K562 (cell line): ENCODE data around the gene ST6GALNAC2. TPM values are rescaled to one million over a fixed set of nuclear protein-coding genes. Genes with fewer than 3 reads are reported as not detected.

Experiments
- ATAC-seq: fragments of 200-7000 bp; cut with Tn5 transposase; 3 replicates; pipeline ENCODE4 v1.9.1; 2020; ENCODE audit warnings: moderate library complexity
- BruUV-seq: library from RNA; stranded (reverse); fragments of 400-500 nt; replicated peaks from 2 replicates; lab custom pipeline; 2021; lab: Mats Ljungman, UMichigan
- CTCF ChIA-PET: fragments of 300-600 bp; formaldehyde crosslinking; extraction: SDS; loops from one replicate; lab custom pipeline; 2021; ENCODE audit warnings: low intra/inter-chr PET ratio; lab: Yijun Ruan, JAX
- POLR2A ChIA-PET: fragments of 300-600, 350-650 bp; sonication (Branson Sonifier 250); formaldehyde crosslinking; extraction: SDS; loops from one replicate; lab custom pipeline; 2021; ENCODE audit warnings: antibody characterized with exemption, inconsistent platforms; lab: Yijun Ruan, JAX
- DNase-seq, 4 experiments: peaks; one replicate each; pipeline versions ENCODE4 v3.0.0 to v3.0.0-alpha.2; 2011 to 2018; ENCODE audit warnings: low spot score in 3 of 4, mixed read lengths in 3 of 4; ENCODE audit errors: extremely low read depth in 1 of 4
- FAIRE-seq: peaks from 2 replicates; lab custom pipeline; 2011; peaks lifted over from hg19 to GRCh38; lab: Jason Lieb, UNC
- H2AFZ ChIP-seq: 2 replicates; pipeline ENCODE4 v1.6.0; 2011; ENCODE audit warnings: low read depth, low read length, control low read depth, inconsistent platforms
- H3K27ac ChIP-seq: fragments of 200-600 bp; 3 replicates; pipeline ENCODE4 v1.8.0; 2011; ENCODE audit warnings: low read depth, mild to moderate bottlenecking, control low read depth, inconsistent platforms, low read length, moderate library complexity, mixed read lengths; ENCODE audit errors: extremely low read depth
- H3K27me3 ChIP-seq, 2 experiments: fragments of 300-600 bp in 1 of 2; 2 replicates in 1 of 2; 3 replicates in 1 of 2; pipeline versions ENCODE4 v1.6.0 to v1.8.0; 2011; ENCODE audit warnings: inconsistent platforms in 2 of 2, low read length in 2 of 2, mild to moderate bottlenecking in 1 of 2, mixed read lengths in 1 of 2, moderate library complexity in 1 of 2; ENCODE audit not compliant: control insufficient read depth in 2 of 2, insufficient read depth in 2 of 2
- H3K36me3 ChIP-seq: fragments of 300-600 bp; 3 replicates; pipeline ENCODE4 v1.8.0; 2011; ENCODE audit warnings: mild to moderate bottlenecking, low read length, inconsistent platforms; ENCODE audit not compliant: control insufficient read depth, insufficient read depth
- H3K4me1 ChIP-seq, 2 experiments: fragments of 200-600 bp in 1 of 2; replicated peaks in 1 of 2; 2 replicates in 1 of 2; 3 replicates in 1 of 2; pipeline versions ENCODE4 v1.5.1 to v1.8.0; 2011; ENCODE audit warnings: inconsistent platforms in 2 of 2, low read length in 2 of 2, mild to moderate bottlenecking in 1 of 2, mixed read lengths in 1 of 2, moderate library complexity in 1 of 2; ENCODE audit not compliant: control insufficient read depth in 2 of 2, insufficient read depth in 2 of 2
- H3K4me2 ChIP-seq: 2 replicates; pipeline ENCODE4 v1.6.1; 2011; ENCODE audit warnings: low read length, control low read depth, inconsistent platforms, mixed read lengths; ENCODE audit not compliant: insufficient read depth
- H3K4me3 ChIP-seq: fragments of 200-600 bp; sonication (generic), shearing (Covaris generic); 2 replicates; pipeline ENCODE4 v1.5.1; 2016; ENCODE audit warnings: control low read depth, inconsistent platforms
- H3K79me2 ChIP-seq: fragments of 200-600 bp; 3 replicates; pipeline ENCODE4 v1.8.0; 2011; ENCODE audit warnings: low read length, inconsistent platforms; ENCODE audit not compliant: control insufficient read depth, insufficient read depth
- H3K9ac ChIP-seq, 2 experiments: 2 replicates each; pipeline versions ENCODE4 v1.6.0 to v1.6.1; 2011; ENCODE audit warnings: low read depth in 2 of 2, low read length in 2 of 2, control low read depth in 1 of 2, inconsistent platforms in 1 of 2, mild to moderate bottlenecking in 1 of 2, mixed read lengths in 1 of 2; ENCODE audit not compliant: insufficient read depth in 1 of 2
- H3K9me1 ChIP-seq: one replicate; pipeline ENCODE4 v1.6.0; 2011; ENCODE audit warnings: inconsistent platforms, mild to moderate bottlenecking, low read length, moderate library complexity; ENCODE audit not compliant: control insufficient read depth, insufficient read depth
- H3K9me3 ChIP-seq: replicated peaks from 2 replicates; pipeline ENCODE4 v1.5.1; 2011; ENCODE audit warnings: low read depth, low read length, inconsistent platforms; ENCODE audit not compliant: control insufficient read depth, insufficient read depth
- H4K20me1 ChIP-seq: replicated peaks from 2 replicates; pipeline ENCODE4 v1.6.1; 2011; ENCODE audit warnings: low read length, inconsistent platforms, mixed read lengths; ENCODE audit not compliant: control insufficient read depth, insufficient read depth
- CBFB ChIP-seq: sonication (generic); formaldehyde crosslinking; IDR thresholded peaks from 2 replicates; pipeline ENCODE4 v1.4.0; 2020; ENCODE audit warnings: mild to moderate bottlenecking, missing genetic modification reagents
- CHCHD3 ChIP-seq: fragments of 250-450 bp; sonication (Bioruptor Pico); IDR thresholded peaks from 2 replicates; pipeline ENCODE4 v2.1.2; 2022; ENCODE audit warnings: mild to moderate bottlenecking
- HDAC8 ChIP-seq: fragments of 450-650 bp; IDR thresholded peaks from 2 replicates; pipeline ENCODE4 v1.6.1; 2016; ENCODE audit warnings: mild to moderate bottlenecking, missing genetic modification characterization, moderate library complexity, missing compliant biosample characterization
- HSF4 ChIP-seq: fragments of 250-450 bp; sonication (Bioruptor Pico); IDR thresholded peaks from 2 replicates; pipeline ENCODE4 v2.1.2; 2022; ENCODE audit warnings: mild to moderate bottlenecking, moderate library complexity, borderline replicate concordance
- JUN ChIP-seq, 2 experiments: sonication (generic) in 1 of 2; formaldehyde crosslinking in 1 of 2; IDR thresholded peaks; 2 replicates each; pipeline versions ENCODE4 v1.6.1 to v1.8.0; 2012 to 2022; ENCODE audit warnings: borderline replicate concordance in 2 of 2, mild to moderate bottlenecking in 2 of 2, improper control_type of control experiment in 1 of 2, low read depth in 1 of 2, low read length in 1 of 2, missing genetic modification reagents in 1 of 2
- KLF16 ChIP-seq: IDR thresholded peaks from 2 replicates; pipeline ENCODE4 v1.6.1; 2016; ENCODE audit warnings: antibody characterized with exemption
- NFIC ChIP-seq: fragments of 450-650 bp; IDR thresholded peaks from 2 replicates; pipeline ENCODE4 v1.6.1; 2017; ENCODE audit warnings: mild to moderate bottlenecking, inconsistent platforms
- RCOR1 ChIP-seq, 2 experiments: IDR thresholded peaks; 2 replicates each; pipeline ENCODE4 v1.6.1; 2012; ENCODE audit warnings: low read depth in 2 of 2, low read length in 2 of 2, borderline replicate concordance in 1 of 2, improper control_type of control experiment in 1 of 2
- SAFB ChIP-seq: fragments of 200-400 bp; formaldehyde crosslinking; IDR thresholded peaks from 2 replicates; pipeline ENCODE4 v1.6.1; 2017; ENCODE audit warnings: low read depth, low read length, borderline replicate concordance
- ZNF143 ChIP-seq: sonication (generic); formaldehyde crosslinking; IDR thresholded peaks from 2 replicates; pipeline ENCODE4 v1.9.0; 2022; ENCODE audit warnings: mild to moderate bottlenecking, missing genetic modification reagents
- ZNF311 ChIP-seq: fragments of 250-450 bp; sonication (Bioruptor Pico); IDR thresholded peaks from 2 replicates; pipeline ENCODE4 v1.4.0; 2020; ENCODE audit warnings: mild to moderate bottlenecking, moderate library complexity
- ZNF444 ChIP-seq: fragments of 250-450 bp; sonication (Bioruptor Pico); IDR thresholded peaks from 2 replicates; pipeline ENCODE4 v1.4.0; 2020; ENCODE audit warnings: mild to moderate bottlenecking, moderate library complexity
- ZNF764 ChIP-seq: fragments of 250-450 bp; sonication (Bioruptor Pico); IDR thresholded peaks from 2 replicates; pipeline ENCODE4 v1.4.0; 2020; ENCODE audit warnings: low read depth, mild to moderate bottlenecking, moderate library complexity
- WGBS: fragments of 100-300 bp; shearing (Covaris generic); methylation state at CpG from one replicate; pipeline ENCODE4 v1.1.6; 2016; ENCODE audit warnings: low coverage, mixed read lengths; ENCODE audit not compliant: insufficient coverage; ENCODE audit errors: missing lambda C conversion rate; 5-methylcytosine and 5-hydroxymethylcytosine counted together
- in situ Hi-C: fragments of 300-500 bp; cut with MboI; formaldehyde crosslinking; loops from 4 replicates; pipeline ENCODE4 v1.15.0; 2018; ENCODE audit warnings: inconsistent platforms, mixed read lengths
- intact Hi-C: fragments of 100-400 bp; cut with micrococcal nuclease; formaldehyde crosslinking; loops from 2 replicates; pipeline ENCODE4 v1.14.2; 2022
- polyA plus RNA-seq, 8 experiments: library from polyadenylated mRNA; depleted of rRNA in 4 of 8; stranded (reverse) in 5 of 8; unstranded in 3 of 8; fragments of >200 nt; fragmentation: Nextera tagmentation in 2 of 8; fragmentation: Illumina TruSeq in 1 of 8; extraction: Ambion mirVana in 2 of 8; extraction: Trizol in 1 of 8; gene quantifications; 2 replicates each; pipeline versions ENCODE4 v1.2.1 to v1.2.3, GENCODE V29; 2011 to 2014; ENCODE audit warnings: inconsistent platforms in 1 of 8, missing spikeins in 1 of 8
- total RNA-seq, 7 experiments: library from RNA; depleted of rRNA in 6 of 7; stranded (reverse); fragments of >200 nt in 6 of 7; fragmentation: Illumina TruSeq in 2 of 7; extraction: Trizol in 2 of 7; gene quantifications; 2 replicates each; pipeline versions ENCODE4 v1.2.1 to v1.2.3, GENCODE V29; 2011 to 2021; ENCODE audit warnings: low replicate concordance in 1 of 7
- TF ChIP-seq, protein P1 (sequence below): fragments of 450-650 bp; formaldehyde crosslinking; IDR thresholded peaks from 2 replicates; pipeline ENCODE4 v1.4.0; 2022; ENCODE audit warnings: missing genetic modification characterization
- TF ChIP-seq, protein P2 (sequence below): sonication (generic); formaldehyde crosslinking; IDR thresholded peaks from 2 replicates; pipeline ENCODE4 v1.8.0; 2023; ENCODE audit warnings: mild to moderate bottlenecking, missing genetic modification reagents
- TF ChIP-seq, protein P3 (sequence below): fragments of 450-650 bp; IDR thresholded peaks from 2 replicates; pipeline ENCODE4 v1.6.1; 2018; ENCODE audit warnings: mild to moderate bottlenecking, low read depth; ENCODE audit not compliant: partially characterized antibody

ST6GALNAC2 gene
- total and polyA plus RNA-seq, 9 of the 15 experiments (the other 6 are each of a cell fraction or from before 2014, with no cell fraction given), result 0.18 TPM; not detected in 8

GRCh38 chr17:76576189-76576588 lies 9.5 kb downstream of the ST6GALNAC2 start (continued):
- no peak for TF ChIP-seq RCOR1 (IDR thresholded peaks at IDR 0.05; ENCODE audit: borderline replicate concordance in 1 of 2, low read depth in 2 of 2, low read length in 2 of 2)
- no peak for TF ChIP-seq CHCHD3
- TF ChIP-seq ZNF764 (CRISPR knock-in tag), result no peak
- no peak for TF ChIP-seq SAFB
- TF ChIP-seq, protein P1, sequence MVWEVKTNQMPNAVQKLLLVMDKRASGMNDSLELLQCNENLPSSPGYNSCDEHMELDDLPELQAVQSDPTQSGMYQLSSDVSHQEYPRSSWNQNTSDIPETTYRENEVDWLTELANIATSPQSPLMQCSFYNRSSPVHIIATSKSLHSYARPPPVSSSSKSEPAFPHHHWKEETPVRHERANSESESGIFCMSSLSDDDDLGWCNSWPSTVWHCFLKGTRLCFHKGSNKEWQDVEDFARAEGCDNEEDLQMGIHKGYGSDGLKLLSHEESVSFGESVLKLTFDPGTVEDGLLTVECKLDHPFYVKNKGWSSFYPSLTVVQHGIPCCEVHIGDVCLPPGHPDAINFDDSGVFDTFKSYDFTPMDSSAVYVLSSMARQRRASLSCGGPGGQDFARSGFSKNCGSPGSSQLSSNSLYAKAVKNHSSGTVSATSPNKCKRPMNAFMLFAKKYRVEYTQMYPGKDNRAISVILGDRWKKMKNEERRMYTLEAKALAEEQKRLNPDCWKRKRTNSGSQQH (CRISPR knock-in tag), result no peak

DNA sequence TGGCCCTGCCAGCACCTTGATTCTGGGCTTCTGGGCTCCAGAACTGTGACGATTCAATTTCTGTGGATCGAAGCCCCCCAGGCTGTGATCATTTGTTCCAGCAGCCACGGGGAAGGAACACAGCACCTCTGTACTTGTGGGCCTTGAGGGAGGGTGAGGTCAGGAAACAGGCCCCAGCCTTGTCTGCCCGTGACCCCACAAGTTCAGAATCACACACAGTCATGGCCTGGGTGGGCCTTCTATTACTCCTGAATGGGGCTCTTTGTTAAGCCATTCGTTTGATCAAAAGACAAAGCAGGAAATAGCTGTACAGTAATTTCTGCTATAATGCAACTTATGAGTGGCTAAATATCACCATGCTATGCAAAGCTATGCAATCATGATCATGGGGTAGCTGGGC lies 10.1 kb downstream of the ST6GALNAC2 start:
- no peaks in the 10 kb centered on the region for H3K9me1 ChIP-seq
- WGBS, result 62% methylated on average over 5 of the region's 5 CpGs
- no peaks in the 10 kb centered on the region for H3K9me3 ChIP-seq
- H3K79me2 ChIP-seq, result no peaks in the 10 kb centered on the region
- ChIA-PET POLR2A (interaction anchor here (0.6 to 1.8 kb wide), 4 partner anchors 9 to 143 kb away, joined by 3 to 13 read pairs (median 4); no protein-coding TSS in a partner anchor), CTCF (no interaction called here)
- peaks cover 17 to 23% of the 10 kb centered on the region in 2 experiments for H3K4me1 ChIP-seq
- peak overlapping the region in 1 of 2 experiments; percentile 31; a peak in 1 of 4 replicates for H3K9ac ChIP-seq
- DNase-seq (no peak), ATAC-seq (no peak), FAIRE-seq (no peak)
- intact Hi-C loops (no loop called here), in situ Hi-C loops (no loop called here)
- H3K4me3 ChIP-seq, result no peak overlapping the region
- H2AFZ ChIP-seq, result no peak overlapping the region
- H3K36me3 ChIP-seq, result no peaks in the 10 kb centered on the region
- no peak overlapping the region for H3K27ac ChIP-seq
- no peaks in the 10 kb centered on the region for H4K20me1 ChIP-seq
- BruUV-seq, result no TSS peak
- H3K27me3 ChIP-seq, result no peaks in the 10 kb centered on the region
- no peak overlapping the region for H3K4me2 ChIP-seq
- TF ChIP-seq ZNF444 (CRISPR knock-in tag) (no peak), NFIC (no peak), ZNF311 (CRISPR knock-in tag) (no peak), CBFB (no peak), HSF4 (CRISPR knock-in tag) (no peak), KLF16 (no peak), ZNF143 (CRISPR knock-in tag) (no peak), JUN (IDR thresholded peaks at IDR 0.05; ENCODE audit: borderline replicate concordance, low read depth, low read length) (no peak), JUN (CRISPR knock-in tag; IDR thresholded peaks at IDR 0.05; ENCODE audit: borderline replicate concordance) (no peak), HDAC8 (no peak)
- TF ChIP-seq, protein P2, sequence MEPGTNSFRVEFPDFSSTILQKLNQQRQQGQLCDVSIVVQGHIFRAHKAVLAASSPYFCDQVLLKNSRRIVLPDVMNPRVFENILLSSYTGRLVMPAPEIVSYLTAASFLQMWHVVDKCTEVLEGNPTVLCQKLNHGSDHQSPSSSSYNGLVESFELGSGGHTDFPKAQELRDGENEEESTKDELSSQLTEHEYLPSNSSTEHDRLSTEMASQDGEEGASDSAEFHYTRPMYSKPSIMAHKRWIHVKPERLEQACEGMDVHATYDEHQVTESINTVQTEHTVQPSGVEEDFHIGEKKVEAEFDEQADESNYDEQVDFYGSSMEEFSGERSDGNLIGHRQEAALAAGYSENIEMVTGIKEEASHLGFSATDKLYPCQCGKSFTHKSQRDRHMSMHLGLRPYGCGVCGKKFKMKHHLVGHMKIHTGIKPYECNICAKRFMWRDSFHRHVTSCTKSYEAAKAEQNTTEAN (CRISPR knock-in tag), result no peak
- TF ChIP-seq, protein P3, sequence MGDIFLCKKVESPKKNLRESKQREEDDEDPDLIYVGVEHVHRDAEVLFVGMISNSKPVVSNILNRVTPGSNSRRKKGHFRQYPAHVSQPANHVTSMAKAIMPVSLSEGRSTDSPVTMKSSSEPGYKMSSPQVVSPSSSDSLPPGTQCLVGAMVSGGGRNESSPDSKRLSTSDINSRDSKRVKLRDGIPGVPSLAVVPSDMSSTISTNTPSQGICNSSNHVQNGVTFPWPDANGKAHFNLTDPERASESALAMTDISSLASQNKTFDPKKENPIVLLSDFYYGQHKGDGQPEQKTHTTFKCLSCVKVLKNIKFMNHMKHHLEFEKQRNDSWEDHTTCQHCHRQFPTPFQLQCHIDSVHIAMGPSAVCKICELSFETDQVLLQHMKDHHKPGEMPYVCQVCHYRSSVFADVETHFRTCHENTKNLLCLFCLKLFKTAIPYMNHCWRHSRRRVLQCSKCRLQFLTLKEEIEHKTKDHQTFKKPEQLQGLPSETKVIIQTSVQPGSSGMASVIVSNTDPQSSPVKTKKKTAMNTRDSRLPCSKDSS, result no peak
